ENCODE measurements around the gene UBA6. TPM values are rescaled to one million over a fixed set of nuclear protein-coding genes. Genes with fewer than 3 reads are reported as not detected.

Gene UBA6
- total RNA-seq, 1 experiment from 2014 or later = 81.5 TPM

GRCh38 chr4:67684839-67685531 lies 16.0 kb downstream of the UBA6 start (continued):
- TF ChIP-seq ZNF532 (CRISPR knock-in tag; IDR thresholded peaks at IDR 0.05; ENCODE audit: borderline replicate concordance) = no peak
- no peak for TF ChIP-seq GRHL2 (CRISPR knock-in tag; IDR thresholded peaks at IDR 0.05; ENCODE audit: insufficient replicate concordance, severe bottlenecking)
- no peak for TF ChIP-seq ETV6 (CRISPR knock-in tag; IDR thresholded peaks at IDR 0.05)
- no peak for TF ChIP-seq IRF1 (CRISPR knock-in tag; IDR thresholded peaks at IDR 0.05)
- no peak for TF ChIP-seq PREB (CRISPR knock-in tag; IDR thresholded peaks at IDR 0.05; ENCODE audit: borderline replicate concordance)
- TF ChIP-seq SOX15 (CRISPR knock-in tag; IDR thresholded peaks at IDR 0.05) = no peak
- TF ChIP-seq KAT7 (CRISPR knock-in tag; IDR thresholded peaks at IDR 0.05; ENCODE audit: borderline replicate concordance) = no peak
- no peak for TF ChIP-seq CBFB (CRISPR knock-in tag; IDR thresholded peaks at IDR 0.05; ENCODE audit: low read depth)
- TF ChIP-seq NFE2L1 (CRISPR knock-in tag; IDR thresholded peaks at IDR 0.05) = no peak
- no peak for TF ChIP-seq STAT6 (CRISPR knock-in tag; conservative IDR thresholded peaks at IDR 0.05; ENCODE audit: low read depth)

GRCh38 chr4:67682266-67682665 lies 18.7 kb downstream of the UBA6 start:
- POLR2A ChIA-PET = no interaction called here
- H3K36me3 Mint-ChIP-seq = peaks cover 13% of the 10 kb centered on the region
- DNase-seq (ENCODE audit: low spot score) = no peak
- H3K27ac Mint-ChIP-seq = no peak overlapping the region
- no peak for ATAC-seq
- H3K27me3 Mint-ChIP-seq (ENCODE audit: low read depth) = no peaks in the 10 kb centered on the region
- CTCF ChIA-PET = no interaction called here
- no peak for TF ChIP-seq SMAD4 (CRISPR knock-in tag; IDR thresholded peaks at IDR 0.05)
- TF ChIP-seq IRF2 (CRISPR knock-in tag; IDR thresholded peaks at IDR 0.05; ENCODE audit: borderline replicate concordance, low read depth) = no peak
- H3K4me3 Mint-ChIP-seq = no peak overlapping the region
- H3K9me3 Mint-ChIP-seq = no peaks in the 10 kb centered on the region
- no peaks in the 10 kb centered on the region for H3K4me1 Mint-ChIP-seq

- H3K4me3 Mint-ChIP-seq = no peak overlapping the region
- H3K9me3 Mint-ChIP-seq = no peaks in the 10 kb centered on the region
- DNase-seq (ENCODE audit: low spot score) (no peak), ATAC-seq (no peak)
- peaks cover 28% of the 10 kb centered on the region for H3K36me3 Mint-ChIP-seq
- H3K27me3 Mint-ChIP-seq (ENCODE audit: low read depth) = no peaks in the 10 kb centered on the region
- H3K4me1 Mint-ChIP-seq = no peaks in the 10 kb centered on the region
- ChIA-PET POLR2A (no interaction called here), CTCF (no interaction called here)
- H3K27ac Mint-ChIP-seq = no peak overlapping the region; the same call in 1 of the 2 replicates
- TF ChIP-seq ZMAT4 (CRISPR knock-in tag; IDR thresholded peaks at IDR 0.05) (no peak), ERG (CRISPR knock-in tag; IDR thresholded peaks at IDR 0.05) (no peak), CBFB (CRISPR knock-in tag; IDR thresholded peaks at IDR 0.05; ENCODE audit: low read depth) (no peak), SMAD3 (CRISPR knock-in tag; IDR thresholded peaks at IDR 0.05; ENCODE audit: borderline replicate concordance) (no peak), STAT6 (CRISPR knock-in tag; conservative IDR thresholded peaks at IDR 0.05; ENCODE audit: low read depth) (no peak), SOX15 (CRISPR knock-in tag; IDR thresholded peaks at IDR 0.05) (no peak)
Observed at GRCh38 chr4:67680581-67681222, 20.3 kb downstream of the UBA6 start.
